Ovary (tissue), 3 donors: ENCODE results near the gene FCRL4.

Experiments
- POLR2A ChIP-seq: fragments of 450-650 bp; IDR thresholded peaks from one replicate; pipeline ENCODE4 v1.6.1; 2017; ENCODE audit warnings: antibody characterized with exemption, mild to moderate bottlenecking, moderate library complexity
- TF ChIP-seq, protein P1 (sequence below), 3 donors: fragments of 450-650 bp in 2 of 3; fragments of 200-600 bp in 1 of 3; IDR thresholded peaks; one replicate each; pipeline versions ENCODE4 v1.5.1 to v1.8.0; 2016 to 2022; ENCODE audit warnings: antibody characterized with exemption in 3 of 3, mild to moderate bottlenecking in 1 of 3
- donor health status: DM: no; HTN: no; CAD: no.

DNA sequence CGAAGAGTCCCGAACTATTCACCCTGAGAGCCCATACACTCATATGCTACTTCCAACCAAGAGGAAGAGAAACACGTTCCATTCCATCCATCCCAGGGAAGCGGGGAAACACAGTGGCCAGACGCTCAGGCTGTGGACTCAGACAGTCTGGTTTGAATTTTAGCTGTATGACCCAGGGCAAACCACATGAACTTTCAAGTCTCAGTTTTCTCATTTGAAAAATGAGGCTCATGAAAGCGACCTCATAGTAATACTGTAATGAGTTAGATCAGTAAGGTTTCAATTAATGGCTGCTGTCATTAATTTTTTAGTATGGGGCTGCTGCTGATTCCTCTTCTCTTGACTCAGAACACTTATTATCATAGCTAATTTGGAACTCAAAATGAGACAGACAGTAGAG is 1.5 kb downstream of the FCRL4 start:
- TF ChIP-seq POLR2A, result no peak
- TF ChIP-seq, protein P1, sequence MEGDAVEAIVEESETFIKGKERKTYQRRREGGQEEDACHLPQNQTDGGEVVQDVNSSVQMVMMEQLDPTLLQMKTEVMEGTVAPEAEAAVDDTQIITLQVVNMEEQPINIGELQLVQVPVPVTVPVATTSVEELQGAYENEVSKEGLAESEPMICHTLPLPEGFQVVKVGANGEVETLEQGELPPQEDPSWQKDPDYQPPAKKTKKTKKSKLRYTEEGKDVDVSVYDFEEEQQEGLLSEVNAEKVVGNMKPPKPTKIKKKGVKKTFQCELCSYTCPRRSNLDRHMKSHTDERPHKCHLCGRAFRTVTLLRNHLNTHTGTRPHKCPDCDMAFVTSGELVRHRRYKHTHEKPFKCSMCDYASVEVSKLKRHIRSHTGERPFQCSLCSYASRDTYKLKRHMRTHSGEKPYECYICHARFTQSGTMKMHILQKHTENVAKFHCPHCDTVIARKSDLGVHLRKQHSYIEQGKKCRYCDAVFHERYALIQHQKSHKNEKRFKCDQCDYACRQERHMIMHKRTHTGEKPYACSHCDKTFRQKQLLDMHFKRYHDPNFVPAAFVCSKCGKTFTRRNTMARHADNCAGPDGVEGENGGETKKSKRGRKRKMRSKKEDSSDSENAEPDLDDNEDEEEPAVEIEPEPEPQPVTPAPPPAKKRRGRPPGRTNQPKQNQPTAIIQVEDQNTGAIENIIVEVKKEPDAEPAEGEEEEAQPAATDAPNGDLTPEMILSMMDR (IDR thresholded peaks at IDR 0.05), result no peak
